OCI-LY1 (cell line): ENCODE measurements around the gene MEGF6.

Experiments used
- CTCF ChIP-seq: fragments of 200-600 bp; sonication (generic), shearing (Covaris generic); IDR thresholded peaks from 2 replicates; pipeline ENCODE4 v1.5.1; 2017; ENCODE audit warnings: mild to moderate bottlenecking, antibody characterized with exemption, low read length, moderate library complexity, mixed read lengths
- EZH2 ChIP-seq: fragments of 200-600 bp; sonication (generic), shearing (Covaris generic); IDR thresholded peaks from 2 replicates; pipeline ENCODE4 v1.8.0; 2017; ENCODE audit warnings: borderline replicate concordance, mixed run types, mild to moderate bottlenecking, antibody characterized with exemption, low read length, moderate library complexity, mixed read lengths

DNA sequence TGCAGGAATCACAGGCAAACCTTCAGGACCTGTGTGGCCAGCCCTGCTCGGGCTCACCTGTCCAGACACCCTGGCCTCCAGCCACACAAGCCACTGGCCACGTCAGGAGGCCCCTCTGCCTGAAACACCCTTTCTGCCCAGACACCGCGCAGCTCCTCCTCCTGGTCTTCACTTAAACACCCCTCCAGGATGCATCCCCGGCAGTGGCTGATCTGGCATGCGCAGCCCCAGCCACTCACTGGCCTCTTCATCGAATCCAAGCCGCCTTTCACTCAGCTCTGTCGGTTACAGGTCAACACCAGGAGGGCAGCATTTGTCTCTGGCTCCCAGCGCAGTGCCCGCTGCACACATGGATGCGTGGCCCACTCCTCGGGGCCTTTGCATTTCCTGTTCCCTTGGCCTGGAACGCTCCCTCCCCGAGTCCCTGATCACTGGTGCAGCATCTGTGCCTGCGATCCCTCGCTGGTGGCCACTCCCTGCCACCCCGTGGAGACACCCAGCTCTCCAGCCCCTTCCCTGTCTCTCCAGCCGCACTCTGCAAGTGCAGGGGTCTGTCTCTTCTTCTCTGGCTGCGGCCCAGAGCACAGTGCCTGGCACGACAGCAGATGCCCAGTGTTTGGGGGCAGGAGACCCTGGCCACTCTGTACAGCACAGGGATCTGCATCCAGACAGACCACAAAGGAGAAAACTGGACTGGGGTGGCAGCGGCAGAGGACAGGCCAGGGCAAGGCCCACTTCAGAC is 22.9 kb upstream of the MEGF6 start:
- no peak for TF ChIP-seq CTCF
- no peak for TF ChIP-seq EZH2
